ENCODE data around the gene KRT79. TPM values are rescaled to one million over a fixed set of nuclear protein-coding genes. Genes with fewer than 3 reads are reported as not detected.
"Not testable (repeated sequence)": the region's sequence is repeated elsewhere in the genome, so short reads cannot be mapped to it uniquely, and the experiment has no call there.

Gene KRT79
- total RNA-seq (not detected), polyA plus RNA-seq (under 1 TPM in 1 of 3 donors, not detected in 2; 0.15 TPM)
- long read RNA-seq, donor 1, result 0 reads
- long read RNA-seq, donor 2, result 0 reads
- long read RNA-seq, donor 3, result 0 reads
- long read RNA-seq, donor 4, result 0 reads
- long read RNA-seq, donor 5, result 0 reads
- long read RNA-seq, donor 6, result 0 reads
- long read RNA-seq, donor 7, result 0 reads
- long read RNA-seq, donor 8, result 0 reads
- long read RNA-seq, donor 9, result 0 reads
- long read RNA-seq, donor 10, result 0 reads

GRCh38 chr12:52833922-52834726 is at the start of gene KRT79:
Gene KRT79 (minus strand): TSS chr12:52834311. CDS start chr12:52834260, 51 bp downstream.
- Histone ChIP-seq H3K9me3 (no peaks in the 10 kb centered on the region), H3K27me3 (peaks cover 0 to 53% (median 10%) of the 10 kb centered on the region in 3 donors), H3K27ac (no peak within 1 kb of the TSS), H3K36me3 (no peaks in the 10 kb centered on the region), H3K4me3 (no peak within 1 kb of the TSS), H3K4me1 (no peaks in the 10 kb centered on the region)
- no peak for DNase-seq
- 47 to 88% (median 80%) methylated on average over 7 to 22 of the region's 22 CpGs for WGBS, 5 donors
- intact Hi-C loops (cut with DNase I; ENCODE audit: low total_unique reads), result no loop called here
- TF ChIP-seq EP300 (IDR thresholded peaks at IDR 0.05) (no peak), CTCF (IDR thresholded peaks at IDR 0.05) (no peak), POLR2AphosphoS5 (IDR thresholded peaks at IDR 0.05) (no peak), POLR2A (IDR thresholded peaks at IDR 0.05) (no peak)

GRCh38 chr12:52880499-52880898 is 46.4 kb upstream of the KRT79 start:
- H3K9me3 ChIP-seq; intact Hi-C loops (cut with DNase I; ENCODE audit: low total_unique reads); H3K4me3 ChIP-seq; H3K36me3 ChIP-seq; H3K27ac ChIP-seq: not testable (repeated sequence)
- DNase-seq, result peak in 1 of 2 donors; percentile 9
- peaks cover 15 to 33% (median 27%) of the 10 kb centered on the region in 4 donors for H3K4me1 ChIP-seq
- H3K27me3 ChIP-seq, result peaks cover 0 to 22% (median 0%) of the 10 kb centered on the region in 3 donors
- WGBS, 5 donors, result 59 to 76% (median 60%) methylated on average over 8 of the region's 8 CpGs

GRCh38 chr12:52879394-52880351 is 45.6 kb upstream of the KRT79 start:
- H3K4me1 ChIP-seq, result peaks cover 17 to 34% (median 30%) of the 10 kb centered on the region in 4 donors
- intact Hi-C loops (cut with DNase I; ENCODE audit: low total_unique reads), result loop anchor here (5.0 kb wide), 2 partner anchors 512 to 727 kb away; partner anchors contain the start of gene KRT85
- H3K27ac ChIP-seq, result peak overlapping the region in 2 of 5 donors; percentile 50 to 59
- H3K27me3 ChIP-seq, result peaks cover 0 to 22% (median 0%) of the 10 kb centered on the region in 3 donors
- 3 to 10% (median 6%) methylated on average over 12 to 38 of the region's 38 CpGs for WGBS, 5 donors
- H3K9me3 ChIP-seq, result no peaks in the 10 kb centered on the region
- peak in 5 of 7 experiments; percentile 47 to 82 (median 64) for TF ChIP-seq CTCF (IDR thresholded peaks at IDR 0.05)
- no peak for TF ChIP-seq EP300 (IDR thresholded peaks at IDR 0.05)
- TF ChIP-seq POLR2A (IDR thresholded peaks at IDR 0.05), result no peak
- TF ChIP-seq POLR2AphosphoS5 (IDR thresholded peaks at IDR 0.05), result peak in 1 of 3 donors; percentile 31
- peak; percentile 82 to 95 for DNase-seq
- no peaks in the 10 kb centered on the region for H3K36me3 ChIP-seq
- peak overlapping the region; percentile 15 to 37 (median 30) for H3K4me3 ChIP-seq

- intact Hi-C loops (cut with DNase I; ENCODE audit: low total_unique reads), result loop anchor here (5.0 kb wide), 2 partner anchors 511 to 726 kb away; partner anchors contain the start of gene KRT85
- Histone ChIP-seq H3K9me3 (no peaks in the 10 kb centered on the region), H3K4me1 (peaks cover 23 to 40% (median 34%) of the 10 kb centered on the region in 4 donors), H3K36me3 (no peaks in the 10 kb centered on the region), H3K4me3 (peak overlapping the region in 2 of 4 donors; percentile 32 to 37), H3K27ac (peak overlapping the region in 2 of 5 donors; percentile 50 to 59), H3K27me3 (peaks cover 0 to 22% (median 0%) of the 10 kb centered on the region in 3 donors)
- WGBS, 5 donors, result 49 to 76% (median 54%) methylated on average over 15 to 17 of the region's 17 CpGs
- no peak for TF ChIP-seq CTCF (IDR thresholded peaks at IDR 0.05)
- TF ChIP-seq POLR2A (IDR thresholded peaks at IDR 0.05), result no peak
- TF ChIP-seq POLR2AphosphoS5 (IDR thresholded peaks at IDR 0.05), result no peak
- no peak for TF ChIP-seq EP300 (IDR thresholded peaks at IDR 0.05)
- DNase-seq, result peak in 1 of 2 donors; percentile 28
These were observed 44.6 kb upstream of the KRT79 start for GRCh38 chr12:52878507-52879393.

All from stomach (tissue), 19 donors.